KOPT-K1 (cell line): ENCODE measurements around the gene RCN2.

Source experiments
- H3K27ac ChIP-seq: fragments of 200-600 bp; sonication (generic); 2 replicates; pipeline ENCODE4 v1.5.1; 2016; ENCODE audit warnings: antibody characterized with exemption, mild to moderate bottlenecking, low read depth, low read length; ENCODE audit not compliant: poor library complexity, severe bottlenecking
- H3K36me3 ChIP-seq: fragments of 200-600 bp; sonication (generic); 2 replicates; pipeline ENCODE4 v1.5.1; 2017; ENCODE audit warnings: antibody characterized with exemption, mild to moderate bottlenecking, low read length, moderate library complexity; ENCODE audit not compliant: insufficient read depth
- H3K9me3 ChIP-seq: fragments of 200-600 bp; sonication (generic); 2 replicates; pipeline ENCODE4 v1.5.1; 2017; ENCODE audit warnings: antibody characterized with exemption, low read length, mild to moderate bottlenecking; ENCODE audit not compliant: insufficient read depth, poor library complexity, severe bottlenecking

RCN2 gene

GRCh38 chr15:76976572-76977270, 45.2 kb downstream of the RCN2 start:
- H3K9me3 ChIP-seq, result no peaks in the 10 kb centered on the region
- H3K27ac ChIP-seq, result no peak overlapping the region
- no peaks in the 10 kb centered on the region for H3K36me3 ChIP-seq

GRCh38 chr15:76978522-76979330, 47.2 kb downstream of the RCN2 start:
- Histone ChIP-seq H3K36me3 (no peaks in the 10 kb centered on the region), H3K9me3 (no peaks in the 10 kb centered on the region), H3K27ac (no peak overlapping the region)

GRCh38 chr15:76979331-76979925, 47.9 kb downstream of the RCN2 start:
- no peaks in the 10 kb centered on the region for H3K36me3 ChIP-seq
- no peaks in the 10 kb centered on the region for H3K9me3 ChIP-seq
- no peak overlapping the region for H3K27ac ChIP-seq

- no peaks in the 10 kb centered on the region for H3K9me3 ChIP-seq
- H3K27ac ChIP-seq, result no peak overlapping the region
Observed at GRCh38 chr15:76979996-76980520, 48.5 kb downstream of the RCN2 start.

GRCh38 chr15:76982356-76982755, 50.8 kb downstream of the RCN2 start:
- Histone ChIP-seq H3K27ac (no peak overlapping the region), H3K36me3 (no peaks in the 10 kb centered on the region), H3K9me3 (no peaks in the 10 kb centered on the region)

More at GRCh38 chr15:76979996-76980520, 48.5 kb downstream of the RCN2 start:
- no peaks in the 10 kb centered on the region for H3K36me3 ChIP-seq

- H3K9me3 ChIP-seq, result no peaks in the 10 kb centered on the region
- no peak overlapping the region for H3K27ac ChIP-seq
- no peaks in the 10 kb centered on the region for H3K36me3 ChIP-seq
Observed at GRCh38 chr15:76982756-76983155, 51.2 kb downstream of the RCN2 start.

- H3K36me3 ChIP-seq, result no peaks in the 10 kb centered on the region
- no peaks in the 10 kb centered on the region for H3K9me3 ChIP-seq
- no peak overlapping the region for H3K27ac ChIP-seq
Observed at GRCh38 chr15:76983590-76984375, 52.2 kb downstream of the RCN2 start.

GRCh38 chr15:76986743-76987142, 55.2 kb downstream of the RCN2 start:
- no peak overlapping the region for H3K27ac ChIP-seq
- H3K36me3 ChIP-seq, result no peaks in the 10 kb centered on the region
- no peaks in the 10 kb centered on the region for H3K9me3 ChIP-seq

- no peaks in the 10 kb centered on the region for H3K36me3 ChIP-seq
- no peak overlapping the region for H3K27ac ChIP-seq
- H3K9me3 ChIP-seq, result no peaks in the 10 kb centered on the region
Observed at GRCh38 chr15:76987276-76987675, 55.7 kb downstream of the RCN2 start.

- no peaks in the 10 kb centered on the region for H3K9me3 ChIP-seq
- H3K36me3 ChIP-seq, result no peaks in the 10 kb centered on the region
- peak overlapping the region; percentile 20 for H3K27ac ChIP-seq
Observed at GRCh38 chr15:76987896-76988860, 56.6 kb downstream of the RCN2 start.

GRCh38 chr15:76988867-76989780, 57.6 kb downstream of the RCN2 start:
- Histone ChIP-seq H3K27ac (peak overlapping the region; percentile 20), H3K9me3 (no peaks in the 10 kb centered on the region), H3K36me3 (no peaks in the 10 kb centered on the region)

GRCh38 chr15:76991048-76991447, 59.5 kb downstream of the RCN2 start:
- H3K36me3 ChIP-seq, result no peaks in the 10 kb centered on the region
- H3K27ac ChIP-seq, result no peak overlapping the region
- H3K9me3 ChIP-seq, result no peaks in the 10 kb centered on the region
